ENCODE measurements around the gene FAM20C. TPM values are rescaled to one million over a fixed set of nuclear protein-coding genes. Genes with fewer than 3 reads are reported as not detected.

Gene FAM20C
- total RNA-seq, 1 donor from 2014 or later: 0.11 TPM

- H3K36me3 Mint-ChIP-seq (ENCODE audit: low read depth): no peaks in the 10 kb centered on the region
- DNase-seq: no peak
- no peak overlapping the region for H3K4me3 Mint-ChIP-seq
- no peak overlapping the region for H3K27ac Mint-ChIP-seq
- intact Hi-C loops (cut with micrococcal nuclease): no loop called here
- no peak for TF ChIP-seq CTCF (IDR thresholded peaks at IDR 0.05)
- ChIA-PET CTCF (no interaction called here), POLR2A (no interaction called here)
- no peaks in the 10 kb centered on the region for H3K9me3 Mint-ChIP-seq
- H3K27me3 Mint-ChIP-seq: no peaks in the 10 kb centered on the region
- H3K4me1 Mint-ChIP-seq: no peaks in the 10 kb centered on the region
- ATAC-seq (ENCODE audit: low read depth): no peak
These were observed 36.0 kb upstream of the FAM20C start for GRCh38 chr7:156111-157007.

DNA sequence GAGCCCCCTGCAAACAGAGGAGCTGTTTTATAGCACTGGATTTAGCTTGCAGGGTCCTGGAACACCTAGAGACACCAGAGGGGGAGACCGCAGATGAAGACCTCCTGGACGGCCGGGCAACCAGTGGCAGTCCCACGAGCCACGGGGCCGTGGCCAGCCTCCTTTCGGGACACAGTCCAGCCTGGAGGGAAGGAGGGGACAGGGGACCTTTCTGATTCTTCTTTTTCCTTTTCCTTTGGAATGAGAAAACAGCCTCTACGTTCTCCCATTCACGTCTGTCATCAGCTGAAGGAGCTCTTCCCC, 35.4 kb upstream of the FAM20C start:
- no peak for ATAC-seq (ENCODE audit: low read depth)
- Mint-ChIP-seq H3K27me3 (no peaks in the 10 kb centered on the region), H3K36me3 (ENCODE audit: low read depth) (no peaks in the 10 kb centered on the region), H3K9me3 (no peaks in the 10 kb centered on the region), H3K4me3 (no peak overlapping the region), H3K4me1 (no peaks in the 10 kb centered on the region), H3K27ac (no peak overlapping the region)
- CTCF ChIA-PET: no interaction called here
- no peak for DNase-seq
- intact Hi-C loops (cut with micrococcal nuclease): no loop called here
- POLR2A ChIA-PET: no interaction called here
- no peak for TF ChIP-seq CTCF (IDR thresholded peaks at IDR 0.05)

DNA sequence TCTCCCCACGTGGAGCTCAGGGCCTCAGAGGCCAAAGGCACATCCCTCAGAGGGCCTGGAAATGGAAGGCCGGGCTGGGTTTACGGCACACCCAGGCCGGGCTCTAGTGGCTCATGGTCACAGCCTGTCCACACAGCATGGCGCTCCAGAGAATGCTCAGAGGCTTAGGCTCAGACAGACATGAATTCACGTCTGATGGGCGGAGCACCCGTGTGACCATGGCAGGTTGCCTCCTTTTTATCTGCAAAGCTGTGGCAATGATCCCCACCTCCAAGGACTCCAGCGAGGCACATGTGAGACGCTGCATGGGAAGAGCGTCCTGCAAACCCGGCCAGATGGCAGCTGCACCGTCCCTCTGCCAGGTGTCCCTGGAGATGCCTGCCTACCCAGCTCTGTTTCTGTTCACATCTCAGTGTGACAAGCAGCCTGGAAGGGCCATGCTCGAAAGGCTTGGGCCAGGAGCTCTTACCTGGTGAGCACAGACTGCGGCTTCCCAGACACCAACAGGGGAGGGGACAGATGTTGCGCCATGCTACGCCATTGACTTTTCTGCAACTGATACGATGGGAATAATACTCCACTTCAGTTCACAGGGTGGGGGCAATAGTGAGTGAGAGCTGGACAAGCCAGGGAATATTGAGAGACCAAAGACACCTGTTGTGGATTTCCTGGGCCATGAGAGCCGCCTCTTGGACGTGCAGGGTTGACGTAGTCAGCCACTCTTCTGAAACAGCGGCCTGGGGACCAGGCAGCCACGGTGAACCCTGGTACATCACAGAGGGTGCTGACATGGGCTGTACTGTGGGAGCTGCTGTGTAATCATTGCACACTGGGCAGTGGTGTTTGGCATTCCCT, 34.4 kb upstream of the FAM20C start:
- ATAC-seq (ENCODE audit: low read depth) (no peak), DNase-seq (no peak)
- Mint-ChIP-seq H3K9me3 (no peaks in the 10 kb centered on the region), H3K27me3 (no peaks in the 10 kb centered on the region), H3K36me3 (ENCODE audit: low read depth) (no peaks in the 10 kb centered on the region), H3K27ac (no peak overlapping the region), H3K4me3 (no peak overlapping the region), H3K4me1 (no peaks in the 10 kb centered on the region)
- ChIA-PET CTCF (no interaction called here), POLR2A (no interaction called here)
- no peak for TF ChIP-seq CTCF (IDR thresholded peaks at IDR 0.05)
- intact Hi-C loops (cut with micrococcal nuclease): no loop called here

DNA sequence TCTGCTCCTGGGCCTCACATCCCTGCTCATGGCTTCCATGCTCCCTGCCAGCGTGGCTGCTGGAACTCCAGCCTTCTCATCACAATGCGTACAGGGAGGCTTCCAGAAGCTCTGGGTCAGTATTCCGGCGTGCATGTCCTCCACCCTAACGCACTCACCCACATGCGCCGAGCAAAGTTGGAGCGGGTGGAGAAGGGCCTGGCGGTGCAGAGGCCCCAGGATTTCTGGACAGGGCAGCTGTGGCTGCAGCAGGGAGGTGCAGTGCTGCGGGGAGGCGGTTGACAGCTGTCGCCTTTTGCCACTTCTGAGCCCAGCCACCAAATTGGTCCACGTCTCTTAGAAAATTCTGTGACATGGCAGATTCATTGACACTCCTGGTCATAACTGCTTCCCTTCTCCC, 33.6 kb upstream of the FAM20C start:
- H3K27me3 Mint-ChIP-seq: peaks cover 2% of the 10 kb centered on the region

More for the DNA sequence above, 33.6 kb upstream of the FAM20C start:
- no peaks in the 10 kb centered on the region for H3K9me3 Mint-ChIP-seq
- no peak overlapping the region for H3K4me3 Mint-ChIP-seq
- POLR2A ChIA-PET: no interaction called here
- TF ChIP-seq CTCF (IDR thresholded peaks at IDR 0.05): no peak
- CTCF ChIA-PET: no interaction called here
- no peaks in the 10 kb centered on the region for H3K4me1 Mint-ChIP-seq
- intact Hi-C loops (cut with micrococcal nuclease): no loop called here
- no peak for ATAC-seq (ENCODE audit: low read depth)
- no peak for DNase-seq
- no peaks in the 10 kb centered on the region for H3K36me3 Mint-ChIP-seq (ENCODE audit: low read depth)
- no peak overlapping the region for H3K27ac Mint-ChIP-seq
